ENCODE results near the gene WSCD2.

Gene WSCD2

GRCh38 chr12:108131035-108131434 lies 1.9 kb downstream of the WSCD2 start:
- DNase-seq: no peak

- no peak for DNase-seq
Measured at GRCh38 chr12:108131657-108132126, 2.6 kb downstream of the WSCD2 start.

GRCh38 chr12:108133482-108133881 lies 4.4 kb downstream of the WSCD2 start:
- no peak for DNase-seq

- no peak for DNase-seq
Measured at GRCh38 chr12:108134744-108135143, 5.7 kb downstream of the WSCD2 start.

- DNase-seq: no peak
Measured at GRCh38 chr12:108135627-108136026, 6.5 kb downstream of the WSCD2 start.

- no peak for DNase-seq
Measured at GRCh38 chr12:108136697-108137096, 7.6 kb downstream of the WSCD2 start.

- no peak for DNase-seq
Measured at GRCh38 chr12:108139454-108139853, 10.4 kb downstream of the WSCD2 start.

GRCh38 chr12:108140501-108140900 lies 11.4 kb downstream of the WSCD2 start:
- no peak for DNase-seq

- DNase-seq: no peak
Measured at GRCh38 chr12:108141600-108142130, 12.6 kb downstream of the WSCD2 start.

- DNase-seq: no peak
Measured at GRCh38 chr12:108143144-108143543, 14.1 kb downstream of the WSCD2 start.

- no peak for DNase-seq
Measured at GRCh38 chr12:108144080-108144479, 15.0 kb downstream of the WSCD2 start.

- no peak for DNase-seq
Measured at GRCh38 chr12:108145011-108145410, 15.9 kb downstream of the WSCD2 start.

- no peak for DNase-seq
Measured at GRCh38 chr12:108146035-108146893, 17.2 kb downstream of the WSCD2 start.

- DNase-seq: no peak
Measured at GRCh38 chr12:108147279-108147678, 18.2 kb downstream of the WSCD2 start.

GRCh38 chr12:108148521-108149074 lies 19.5 kb downstream of the WSCD2 start:
- DNase-seq: no peak

- DNase-seq: no peak
Measured at GRCh38 chr12:108150436-108150835, 21.3 kb downstream of the WSCD2 start.

- DNase-seq: no peak
Measured at GRCh38 chr12:108151533-108152169, 22.6 kb downstream of the WSCD2 start.

GRCh38 chr12:108152170-108152538 lies 23.1 kb downstream of the WSCD2 start:
- no peak for DNase-seq

- no peak for DNase-seq
Measured at GRCh38 chr12:108156717-108157116, 27.6 kb downstream of the WSCD2 start.

GRCh38 chr12:108157870-108158459 lies 28.9 kb downstream of the WSCD2 start:
- no peak for DNase-seq

- DNase-seq: no peak
Measured at GRCh38 chr12:108162207-108162606, 33.1 kb downstream of the WSCD2 start.

GRCh38 chr12:108166505-108166904 lies 37.4 kb downstream of the WSCD2 start:
- no peak for DNase-seq

GRCh38 chr12:108167974-108168373 lies 38.9 kb downstream of the WSCD2 start:
- no peak for DNase-seq

Data from CD4-positive, alpha-beta T cell treated with Interferon gamma for 1 hour (primary cell).